ENCODE data around the gene IDH3A. TPM values are rescaled to one million over a fixed set of nuclear protein-coding genes. Genes with fewer than 3 reads are reported as not detected.

IDH3A gene
- total and polyA plus RNA-seq, 7 donors: 74.9 to 106 (median 85.1) TPM

DNA sequence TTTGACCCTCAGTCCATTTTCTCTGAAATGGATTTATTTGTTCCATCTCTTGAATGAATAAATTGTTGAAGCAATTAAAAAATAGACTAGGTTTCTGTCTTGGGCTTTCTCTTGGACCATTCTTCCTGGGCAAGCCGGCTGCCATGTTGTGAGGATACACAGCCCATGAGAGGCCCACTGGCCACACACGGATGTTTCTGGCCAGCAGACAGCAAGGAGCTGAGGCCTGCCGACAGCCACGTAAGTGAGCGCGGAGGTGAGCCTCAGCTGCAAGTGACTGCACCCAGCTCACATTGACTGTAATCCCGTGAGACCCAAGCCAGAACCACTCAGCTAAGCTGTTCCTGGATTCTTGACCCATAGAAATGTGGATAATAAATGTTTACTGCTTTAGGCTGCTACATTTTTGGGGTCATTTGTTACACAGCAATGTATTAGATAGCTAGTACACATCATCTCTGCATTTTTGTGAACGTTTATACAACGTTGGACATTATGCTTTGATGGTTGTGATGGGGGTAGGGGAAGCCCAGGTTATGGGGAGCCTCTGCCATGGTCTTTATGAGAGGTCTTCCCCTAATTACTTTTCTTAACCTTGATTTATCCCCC, 22.8 kb downstream of the IDH3A start:
- no peak for TF ChIP-seq POLR2A (IDR thresholded peaks at IDR 0.05)
- TF ChIP-seq EP300 (IDR thresholded peaks at IDR 0.05): no peak
- no peak for TF ChIP-seq POLR2AphosphoS5 (IDR thresholded peaks at IDR 0.05)
- TF ChIP-seq, protein P1, sequence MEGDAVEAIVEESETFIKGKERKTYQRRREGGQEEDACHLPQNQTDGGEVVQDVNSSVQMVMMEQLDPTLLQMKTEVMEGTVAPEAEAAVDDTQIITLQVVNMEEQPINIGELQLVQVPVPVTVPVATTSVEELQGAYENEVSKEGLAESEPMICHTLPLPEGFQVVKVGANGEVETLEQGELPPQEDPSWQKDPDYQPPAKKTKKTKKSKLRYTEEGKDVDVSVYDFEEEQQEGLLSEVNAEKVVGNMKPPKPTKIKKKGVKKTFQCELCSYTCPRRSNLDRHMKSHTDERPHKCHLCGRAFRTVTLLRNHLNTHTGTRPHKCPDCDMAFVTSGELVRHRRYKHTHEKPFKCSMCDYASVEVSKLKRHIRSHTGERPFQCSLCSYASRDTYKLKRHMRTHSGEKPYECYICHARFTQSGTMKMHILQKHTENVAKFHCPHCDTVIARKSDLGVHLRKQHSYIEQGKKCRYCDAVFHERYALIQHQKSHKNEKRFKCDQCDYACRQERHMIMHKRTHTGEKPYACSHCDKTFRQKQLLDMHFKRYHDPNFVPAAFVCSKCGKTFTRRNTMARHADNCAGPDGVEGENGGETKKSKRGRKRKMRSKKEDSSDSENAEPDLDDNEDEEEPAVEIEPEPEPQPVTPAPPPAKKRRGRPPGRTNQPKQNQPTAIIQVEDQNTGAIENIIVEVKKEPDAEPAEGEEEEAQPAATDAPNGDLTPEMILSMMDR (IDR thresholded peaks at IDR 0.05): no peak
- 94 to 98% methylated on average over 9 of the region's 9 CpGs for WGBS, 2 donors
- no peaks in the 10 kb centered on the region for H3K4me1 ChIP-seq
- no peak for DNase-seq
- peaks cover 33 to 60% (median 42%) of the 10 kb centered on the region in 4 donors for H3K36me3 ChIP-seq
- intact Hi-C loops (cut with DNase I): no loop called here
- no peak overlapping the region for H3K27ac ChIP-seq
- no peaks in the 10 kb centered on the region for H3K9me3 ChIP-seq
- H3K4me3 ChIP-seq: no peak overlapping the region
- no peaks in the 10 kb centered on the region for H3K27me3 ChIP-seq

DNA sequence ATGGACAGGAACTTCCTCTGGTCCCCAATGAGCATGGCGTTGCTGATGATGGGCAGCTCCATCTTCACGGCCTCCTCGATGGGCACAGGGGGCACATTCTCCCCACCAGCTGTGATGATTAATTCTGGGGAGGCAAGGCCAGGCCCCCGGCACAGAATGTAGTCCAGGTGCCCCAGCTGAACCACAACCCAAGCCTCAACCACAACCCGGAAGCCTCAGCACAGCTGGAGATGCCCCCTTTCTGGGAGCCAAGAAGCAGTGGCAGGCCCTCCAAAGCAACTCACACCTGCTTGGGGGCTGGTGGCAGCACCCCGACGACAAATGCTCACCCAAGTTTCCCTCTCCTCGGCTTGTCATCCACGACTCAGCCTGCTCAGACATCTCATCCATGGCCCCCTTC, 25.2 kb downstream of the IDH3A start:
- Histone ChIP-seq H3K36me3 (peaks cover 18 to 35% (median 26%) of the 10 kb centered on the region in 4 donors), H3K27ac (no peak overlapping the region)
- intact Hi-C loops (cut with DNase I): no loop called here

DNA sequence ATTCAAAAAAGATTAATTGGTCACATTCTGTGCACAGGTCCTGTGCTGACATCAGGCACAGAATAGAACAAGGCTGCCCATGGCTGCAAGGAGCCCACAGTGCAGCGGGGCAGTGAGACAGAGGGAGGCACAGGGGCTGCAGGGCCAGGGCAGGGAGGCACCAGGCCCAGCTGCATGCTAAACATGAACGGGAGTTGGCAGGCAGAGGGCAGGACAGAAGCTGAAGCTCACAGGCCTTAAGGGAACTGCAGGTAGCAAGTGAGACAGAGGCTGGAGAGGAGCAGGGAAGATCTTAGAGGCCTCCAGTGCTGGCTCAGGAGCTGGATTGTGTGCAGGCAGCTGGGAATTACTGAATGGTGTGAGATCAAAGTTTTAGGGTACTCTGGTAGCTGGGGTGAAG, 26.2 kb downstream of the IDH3A start:
- intact Hi-C loops (cut with DNase I): no loop called here

More for the DNA sequence above, 25.2 kb downstream of the IDH3A start:
- Histone ChIP-seq H3K4me3 (no peak overlapping the region), H3K9me3 (no peaks in the 10 kb centered on the region), H3K4me1 (no peaks in the 10 kb centered on the region), H3K27me3 (no peaks in the 10 kb centered on the region)
- 53 to 83% methylated on average over 9 of the region's 9 CpGs for WGBS, 2 donors
- TF ChIP-seq, protein P1 (IDR thresholded peaks at IDR 0.05): no peak
- no peak for TF ChIP-seq EP300 (IDR thresholded peaks at IDR 0.05)
- TF ChIP-seq POLR2AphosphoS5 (IDR thresholded peaks at IDR 0.05): no peak
- TF ChIP-seq POLR2A (IDR thresholded peaks at IDR 0.05): no peak
- no peak for DNase-seq

DNA sequence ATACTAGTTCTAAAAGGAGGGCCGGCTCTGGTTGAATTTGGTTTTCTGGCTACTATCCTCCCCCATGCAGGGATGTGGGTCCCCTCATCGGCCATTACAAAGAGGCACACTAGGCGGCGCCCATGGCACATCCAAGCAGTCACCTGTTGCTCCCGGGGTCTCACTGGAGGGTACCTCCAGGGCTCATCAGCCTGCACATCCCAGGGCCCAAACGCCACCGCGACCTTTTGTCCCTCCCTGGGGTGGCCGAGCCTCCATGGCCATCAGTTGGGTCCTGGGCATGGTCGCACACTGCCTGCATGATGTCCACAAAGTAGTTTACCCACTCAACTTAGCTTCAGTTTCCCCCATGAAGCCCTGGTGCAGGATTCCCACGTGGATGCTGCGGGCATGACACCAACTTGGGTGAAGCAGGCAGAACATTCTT, 28.3 kb downstream of the IDH3A start:
- H3K9me3 ChIP-seq: no peaks in the 10 kb centered on the region
- H3K4me1 ChIP-seq: no peaks in the 10 kb centered on the region
- no peak overlapping the region for H3K27ac ChIP-seq
- TF ChIP-seq POLR2A (IDR thresholded peaks at IDR 0.05) (no peak), POLR2AphosphoS5 (IDR thresholded peaks at IDR 0.05) (no peak), EP300 (IDR thresholded peaks at IDR 0.05) (no peak)
- TF ChIP-seq, protein P1 (IDR thresholded peaks at IDR 0.05): peak; percentile 57 to 67 (median 66)
- H3K36me3 ChIP-seq: peaks cover 0 to 5% (median under 1%) of the 10 kb centered on the region in 4 donors
- H3K27me3 ChIP-seq: no peaks in the 10 kb centered on the region
- intact Hi-C loops (cut with DNase I): loop anchor here (1.0 kb wide), 1 partner anchor 64 kb away; no protein-coding TSS in a partner anchor
- 25 to 34% methylated on average over 12 of the region's 12 CpGs for WGBS, 2 donors
- H3K4me3 ChIP-seq: no peak overlapping the region
- no peak for DNase-seq

More for the DNA sequence above, 26.2 kb downstream of the IDH3A start:
- no peaks in the 10 kb centered on the region for H3K4me1 ChIP-seq
- H3K9me3 ChIP-seq: no peaks in the 10 kb centered on the region
- H3K27ac ChIP-seq: no peak overlapping the region
- no peak for DNase-seq
- WGBS, 2 donors: 46 to 57% methylated on average over 2 of the region's 2 CpGs
- no peak for TF ChIP-seq POLR2AphosphoS5 (IDR thresholded peaks at IDR 0.05)
- TF ChIP-seq, protein P1 (IDR thresholded peaks at IDR 0.05): no peak
- no peak for TF ChIP-seq POLR2A (IDR thresholded peaks at IDR 0.05)
- no peak for TF ChIP-seq EP300 (IDR thresholded peaks at IDR 0.05)
- H3K36me3 ChIP-seq: peaks cover 14 to 26% (median 20%) of the 10 kb centered on the region in 4 donors
- no peak overlapping the region for H3K4me3 ChIP-seq
- no peaks in the 10 kb centered on the region for H3K27me3 ChIP-seq

All from sigmoid colon (tissue), 7 donors.